GM12878 (cell line): ENCODE results near the gene KASH5. TPM values are rescaled to one million over a fixed set of nuclear protein-coding genes. Genes with fewer than 3 reads are reported as not detected.

Experiments
- EED ChIP-seq: sonication (generic); IDR thresholded peaks from 2 replicates; pipeline ENCODE4 v1.6.1; 2016; ENCODE audit warnings: antibody characterized with exemption, low read depth
- LARP7 ChIP-seq: fragments of 450-650 bp; IDR thresholded peaks from 2 replicates; pipeline ENCODE4 v1.6.1; 2017; ENCODE audit warnings: mild to moderate bottlenecking
- NR2F1 ChIP-seq: fragments of 450-650 bp; conservative IDR thresholded peaks from 2 replicates; pipeline ENCODE4 v1.6.1; 2017; ENCODE audit warnings: mild to moderate bottlenecking
- PKNOX1 ChIP-seq: fragments of 450-650 bp; IDR thresholded peaks from 2 replicates; pipeline ENCODE4 v1.6.1; 2016; ENCODE audit warnings: mild to moderate bottlenecking
- PML ChIP-seq: IDR thresholded peaks from 2 replicates; pipeline ENCODE4 v1.6.1; 2012; ENCODE audit warnings: low read length, inconsistent platforms
- RELB ChIP-seq: fragments of 450-650 bp; IDR thresholded peaks from 2 replicates; pipeline ENCODE4 v1.6.1; 2017; ENCODE audit warnings: low read depth, mild to moderate bottlenecking, moderate library complexity
- SMARCA5 ChIP-seq: fragments of 450-650 bp; IDR thresholded peaks from 2 replicates; pipeline ENCODE4 v1.6.1; 2017; ENCODE audit warnings: mild to moderate bottlenecking
- SREBF1 ChIP-seq: IDR thresholded peaks from 2 replicates; pipeline ENCODE4 v1.6.1; 2012; ENCODE audit warnings: mild to moderate bottlenecking, low read length
- TARDBP ChIP-seq: IDR thresholded peaks from 2 replicates; pipeline ENCODE4 v1.6.1; 2016; ENCODE audit warnings: borderline replicate concordance
- TBL1XR1 ChIP-seq: IDR thresholded peaks from 2 replicates; pipeline ENCODE4 v1.6.1; 2012; ENCODE audit warnings: low read depth, low read length, improper control_type of control experiment
- USF1 ChIP-seq: IDR thresholded peaks from 2 replicates; pipeline ENCODE4 v1.6.1; 2011; ENCODE audit warnings: borderline replicate concordance, low read depth, mild to moderate bottlenecking, moderate library complexity, mixed read lengths, low read length; ENCODE audit not compliant: insufficient read depth; ENCODE audit errors: extremely low read length
- ZBTB11 ChIP-seq: fragments of 450-650 bp; formaldehyde crosslinking; IDR thresholded peaks from 2 replicates; pipeline ENCODE4 v1.5.0; 2022; ENCODE audit warnings: mild to moderate bottlenecking, missing genetic modification characterization
- polyA plus RNA-seq, 11 experiments: library from polyadenylated mRNA; depleted of rRNA in 4 of 11; unstranded in 6 of 11; stranded (reverse) in 5 of 11; fragments of >200 nt; fragmentation: Nextera tagmentation in 4 of 11; fragmentation: Illumina TruSeq in 1 of 11; extraction: Ambion mirVana in 4 of 11; extraction: Trizol in 1 of 11; gene quantifications; 1 replicate in 1 of 11; 2 replicates in 10 of 11; pipeline versions ENCODE4 v1.2.1 to v1.2.3, GENCODE V29; 2011 to 2016; ENCODE audit warnings: inconsistent platforms in 2 of 11, missing spikeins in 2 of 11, low read depth in 1 of 11
- total RNA-seq, 4 experiments: library from RNA; depleted of rRNA in 3 of 4; stranded (reverse); fragments of >200 nt in 3 of 4; fragmentation: Illumina TruSeq in 1 of 4; extraction: Trizol in 1 of 4; gene quantifications; 2 replicates each; pipeline versions ENCODE4 v1.2.1 to v1.2.3, GENCODE V29; 2013 to 2021

Gene KASH5
- total and polyA plus RNA-seq, 10 of the 15 experiments (the other 5 are each of a cell fraction or from before 2014, with no cell fraction given), result 0.03 to 0.06 (median 0.05) TPM; not detected in 7

GRCh38 chr19:49409441-49410029 lies 21.5 kb downstream of the KASH5 start (continued):
- TF ChIP-seq RELB, result peak; percentile 46; the same call in 1 of the 2 replicates
- TF ChIP-seq TARDBP, result no peak
- TF ChIP-seq NR2F1, result 0 out of 2 replicates have a peak, but pooled peaks have one; percentile 34
- no peak for TF ChIP-seq SREBF1
- peak; percentile 65 for TF ChIP-seq EED
- TF ChIP-seq ZBTB11 (CRISPR knock-in tag), result no peak
- no peak for TF ChIP-seq PML
- TF ChIP-seq SMARCA5, result 0 out of 2 replicates have a peak, but pooled peaks have one; percentile 43
- TF ChIP-seq TBL1XR1, result 0 out of 2 replicates have a peak, but pooled peaks have one; percentile 44
- no peak for TF ChIP-seq PKNOX1
- no peak for TF ChIP-seq LARP7
- TF ChIP-seq USF1, result no peak
